HG03575 (cell line): Measurements from ENCODE around the gene UBE2K.
"Not testable (repeated sequence)": the region's sequence is repeated elsewhere in the genome, so short reads cannot be mapped to it uniquely, and the experiment has no call there.

Source experiments
- ATAC-seq: cut with Tn5 transposase; IDR thresholded peaks from one replicate; pipeline ENCODE4 v1.9.1; 2021; ENCODE audit not compliant: unreplicated experiment, insufficient number of reproducible peaks, low FRiP score; ENCODE audit errors: extremely low read depth

The UBE2K gene

GRCh38 chr4:39718366-39719323 is 20.7 kb downstream of the UBE2K start:
- ATAC-seq = no peak

- ATAC-seq = no peak
These were observed 22.1 kb downstream of the UBE2K start for GRCh38 chr4:39719804-39720580.

GRCh38 chr4:39721273-39721672 is 23.3 kb downstream of the UBE2K start:
- not testable (repeated sequence) for ATAC-seq

GRCh38 chr4:39721788-39722187 is 23.9 kb downstream of the UBE2K start:
- ATAC-seq = no peak

GRCh38 chr4:39729557-39729956 is 31.6 kb downstream of the UBE2K start:
- ATAC-seq = no peak

GRCh38 chr4:39730072-39730471 is 32.1 kb downstream of the UBE2K start:
- ATAC-seq = no peak

GRCh38 chr4:39731908-39732307 is 34.0 kb downstream of the UBE2K start:
- no peak for ATAC-seq

GRCh38 chr4:39732728-39733127 is 34.8 kb downstream of the UBE2K start:
- no peak for ATAC-seq

- ATAC-seq = not testable (repeated sequence)
These were observed 41.7 kb downstream of the UBE2K start for GRCh38 chr4:39739591-39739990.

- no peak for ATAC-seq
These were observed 43.5 kb downstream of the UBE2K start for GRCh38 chr4:39741401-39741800.

GRCh38 chr4:39745920-39746319 is 48.0 kb downstream of the UBE2K start:
- no peak for ATAC-seq

- ATAC-seq = no peak
These were observed 52.3 kb downstream of the UBE2K start for GRCh38 chr4:39750216-39750615.

GRCh38 chr4:39754309-39754708 is 56.4 kb downstream of the UBE2K start:
- ATAC-seq = no peak

- no peak for ATAC-seq
These were observed 58.2 kb downstream of the UBE2K start for GRCh38 chr4:39756159-39756558.

- ATAC-seq = no peak
These were observed 60.2 kb downstream of the UBE2K start for GRCh38 chr4:39758176-39758575.

GRCh38 chr4:39759569-39759968 is 61.6 kb downstream of the UBE2K start:
- no peak for ATAC-seq

GRCh38 chr4:39761005-39761667 is 63.2 kb downstream of the UBE2K start:
- ATAC-seq = no peak

- no peak for ATAC-seq
These were observed 66.0 kb downstream of the UBE2K start for GRCh38 chr4:39763714-39764572.

- no peak for ATAC-seq
These were observed 72.1 kb downstream of the UBE2K start for GRCh38 chr4:39770005-39770404.
